ENCODE results near the gene ZNF616. TPM values are rescaled to one million over a fixed set of nuclear protein-coding genes. Genes with fewer than 3 reads are reported as not detected.

Gene ZNF616
- total and polyA plus RNA-seq, 2 of the 8 experiments (the other 6 are each of a cell fraction or from before 2014, with no cell fraction given) = 5.7 to 40.5 TPM

DNA sequence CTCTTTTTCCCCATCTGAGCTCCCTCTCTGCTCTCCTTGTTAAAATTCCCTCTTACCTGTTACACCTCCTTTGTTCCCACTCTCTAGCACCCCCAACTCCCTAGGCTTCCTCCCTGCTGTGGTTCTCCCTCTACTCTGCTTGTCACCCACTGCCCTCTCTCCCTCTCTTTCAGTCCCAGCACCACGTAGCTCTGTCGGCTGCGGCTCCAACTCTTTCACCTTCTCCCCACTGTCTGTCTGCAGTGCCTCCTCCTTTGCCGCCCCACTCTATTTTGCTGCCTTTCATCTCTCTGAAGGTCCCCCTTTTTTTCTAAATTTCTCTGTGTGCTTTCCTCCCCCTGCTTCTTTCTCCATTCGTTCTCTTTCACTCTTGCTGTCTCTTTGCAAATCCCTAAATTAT is 30.6 kb upstream of the ZNF616 start (continued):
- TF ChIP-seq, protein P1, sequence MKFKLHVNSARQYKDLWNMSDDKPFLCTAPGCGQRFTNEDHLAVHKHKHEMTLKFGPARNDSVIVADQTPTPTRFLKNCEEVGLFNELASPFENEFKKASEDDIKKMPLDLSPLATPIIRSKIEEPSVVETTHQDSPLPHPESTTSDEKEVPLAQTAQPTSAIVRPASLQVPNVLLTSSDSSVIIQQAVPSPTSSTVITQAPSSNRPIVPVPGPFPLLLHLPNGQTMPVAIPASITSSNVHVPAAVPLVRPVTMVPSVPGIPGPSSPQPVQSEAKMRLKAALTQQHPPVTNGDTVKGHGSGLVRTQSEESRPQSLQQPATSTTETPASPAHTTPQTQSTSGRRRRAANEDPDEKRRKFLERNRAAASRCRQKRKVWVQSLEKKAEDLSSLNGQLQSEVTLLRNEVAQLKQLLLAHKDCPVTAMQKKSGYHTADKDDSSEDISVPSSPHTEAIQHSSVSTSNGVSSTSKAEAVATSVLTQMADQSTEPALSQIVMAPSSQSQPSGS (IDR thresholded peaks at IDR 0.05; ENCODE audit: low read length) = no peak
- TF ChIP-seq CTBP2 (IDR thresholded peaks at IDR 0.05; ENCODE audit: borderline replicate concordance, insufficient read depth, insufficient read length, low read length) = no peak
- TF ChIP-seq ZNF274 (IDR thresholded peaks at IDR 0.05; ENCODE audit: borderline replicate concordance, extremely low read depth, low read length) = no peak
- TF ChIP-seq SP2 (IDR thresholded peaks at IDR 0.05; ENCODE audit: low read length) = no peak

Measured in H1 (cell line).